HG02973 (cell line): Measurements from ENCODE around the gene STRA8.
A peak's percentile ranks its signal among the peaks of the same experiment; 100 is the strongest.

Source experiments
- ATAC-seq: cut with Tn5 transposase; IDR thresholded peaks from one replicate; pipeline ENCODE4 v1.9.1; 2021; ENCODE audit warnings: moderate library complexity; ENCODE audit not compliant: unreplicated experiment

The STRA8 gene

DNA sequence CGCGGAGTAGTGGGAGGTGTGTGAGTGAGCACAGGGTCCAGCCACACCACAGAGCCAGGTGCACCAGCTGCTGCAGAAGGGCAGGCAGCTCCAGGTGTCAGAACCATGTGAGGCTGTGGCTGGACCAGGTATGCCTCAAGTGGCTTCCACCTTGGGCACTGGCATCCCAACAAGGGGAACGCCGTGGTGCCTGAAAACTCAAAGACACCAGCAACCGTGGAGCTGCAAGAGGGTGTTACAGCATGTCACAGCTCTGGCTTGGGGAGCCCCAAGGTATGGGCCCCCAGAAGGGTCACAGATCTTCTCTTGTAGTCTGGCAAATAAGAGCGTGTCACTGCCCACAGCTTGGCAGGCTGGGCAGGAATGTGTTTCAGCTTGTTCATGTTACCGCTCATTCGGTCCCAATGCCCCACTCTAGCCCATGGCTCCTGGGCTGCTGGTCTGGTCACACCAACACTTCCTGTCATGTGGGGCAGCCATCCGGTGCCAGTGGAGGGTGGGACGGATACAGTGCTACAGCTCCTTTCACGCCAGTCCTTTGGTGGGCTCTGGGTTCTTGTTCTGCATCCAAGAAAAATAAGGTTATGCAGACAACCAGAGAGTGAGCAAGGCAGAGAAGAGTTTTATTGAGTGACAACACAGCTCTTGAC lies 29.8 kb downstream of the STRA8 start:
- ATAC-seq, result no peak

- ATAC-seq, result no peak
Measured at GRCh38 chr7:135265637-135266036, 32.0 kb downstream of the STRA8 start.

DNA sequence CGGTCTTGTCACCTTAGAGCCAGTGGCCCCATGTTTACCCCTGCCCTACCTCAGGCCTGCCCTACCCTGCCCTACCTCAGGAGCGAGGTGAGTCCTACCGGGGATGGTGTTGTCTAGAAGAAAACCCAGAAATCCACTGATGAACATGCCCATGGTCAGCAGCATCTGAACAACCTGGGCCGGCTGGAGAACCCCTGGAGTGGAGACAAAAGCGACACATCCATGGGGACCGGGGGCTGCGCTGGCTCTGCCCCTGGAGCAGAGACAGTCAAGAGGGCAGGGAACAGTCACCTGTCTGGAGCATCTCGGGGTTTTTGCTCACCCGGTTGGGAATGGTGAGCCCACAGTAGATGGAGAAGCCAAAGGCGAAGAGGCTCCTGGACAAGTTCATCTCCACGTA lies 36.3 kb downstream of the STRA8 start:
- ATAC-seq, result no peak

DNA sequence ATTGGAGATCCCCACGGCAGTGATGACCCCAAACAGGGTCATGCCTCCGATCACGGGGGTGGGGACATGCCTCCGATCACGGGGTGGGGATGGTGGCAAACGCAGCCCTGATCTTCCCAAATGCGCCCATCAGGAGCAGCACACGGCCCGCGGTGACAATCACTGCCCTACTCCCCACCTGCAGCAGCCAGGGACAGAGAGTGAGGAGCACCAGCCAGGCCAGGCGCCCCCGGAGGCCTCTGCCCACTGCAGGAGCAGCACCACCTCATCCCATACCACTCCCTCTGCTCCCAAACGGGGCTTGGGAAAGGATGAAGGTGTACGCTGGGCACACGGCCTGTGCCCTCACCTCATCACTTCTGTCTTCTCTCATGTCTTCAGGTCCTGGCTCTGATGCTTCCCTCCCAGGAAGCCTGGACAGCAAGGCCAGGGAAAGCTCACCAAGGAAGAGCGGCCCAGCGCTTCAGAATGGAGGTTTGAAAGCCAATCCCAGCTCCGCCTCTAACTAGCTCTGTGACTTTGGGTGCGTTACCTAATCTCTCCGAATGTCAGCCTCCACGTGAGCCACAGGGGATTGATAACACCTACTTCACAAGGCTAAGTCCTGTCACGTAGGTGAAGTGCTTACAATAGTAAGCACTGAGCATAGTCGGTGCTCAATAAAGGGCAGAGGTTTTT lies 37.1 kb downstream of the STRA8 start:
- no peak for ATAC-seq

DNA sequence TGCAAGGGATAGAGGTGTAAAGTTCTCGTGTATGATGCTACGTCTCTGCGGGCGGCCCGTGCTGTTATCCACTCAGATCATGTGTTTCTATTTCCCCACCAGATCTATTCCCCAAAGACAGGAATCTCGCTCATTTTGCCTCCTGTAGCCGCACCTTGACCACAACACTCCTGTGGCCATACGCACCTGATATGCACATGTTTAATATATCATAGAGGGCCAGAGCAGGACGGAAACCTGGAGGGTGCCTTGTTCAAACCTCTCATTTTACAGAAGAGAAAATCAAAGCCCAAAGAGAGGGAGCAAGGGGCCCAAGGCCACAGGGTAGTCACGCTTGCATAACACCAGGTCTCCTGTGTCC lies 37.6 kb downstream of the STRA8 start:
- ATAC-seq, result no peak

DNA sequence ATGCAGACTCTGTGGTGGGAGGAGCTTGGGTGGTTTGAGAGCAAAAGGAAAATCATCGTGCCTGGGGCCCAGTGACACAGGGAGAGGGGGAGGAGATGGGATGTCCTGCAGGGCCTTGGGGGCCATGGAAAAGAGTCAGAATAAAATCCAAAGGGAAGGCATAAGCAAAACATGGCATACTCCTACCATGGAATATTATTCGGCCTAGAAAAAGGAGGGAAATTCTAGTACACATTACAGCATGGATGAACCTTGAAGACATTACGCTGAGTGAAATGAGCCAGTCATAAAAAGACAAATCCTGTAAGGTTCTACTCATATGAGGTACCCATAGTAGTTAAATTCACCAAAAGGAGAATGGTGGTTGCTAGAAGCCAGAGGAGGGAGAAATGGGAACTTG lies 38.7 kb downstream of the STRA8 start:
- no peak for ATAC-seq

- ATAC-seq, result no peak
Measured at GRCh38 chr7:135273581-135273980, 39.9 kb downstream of the STRA8 start.

DNA sequence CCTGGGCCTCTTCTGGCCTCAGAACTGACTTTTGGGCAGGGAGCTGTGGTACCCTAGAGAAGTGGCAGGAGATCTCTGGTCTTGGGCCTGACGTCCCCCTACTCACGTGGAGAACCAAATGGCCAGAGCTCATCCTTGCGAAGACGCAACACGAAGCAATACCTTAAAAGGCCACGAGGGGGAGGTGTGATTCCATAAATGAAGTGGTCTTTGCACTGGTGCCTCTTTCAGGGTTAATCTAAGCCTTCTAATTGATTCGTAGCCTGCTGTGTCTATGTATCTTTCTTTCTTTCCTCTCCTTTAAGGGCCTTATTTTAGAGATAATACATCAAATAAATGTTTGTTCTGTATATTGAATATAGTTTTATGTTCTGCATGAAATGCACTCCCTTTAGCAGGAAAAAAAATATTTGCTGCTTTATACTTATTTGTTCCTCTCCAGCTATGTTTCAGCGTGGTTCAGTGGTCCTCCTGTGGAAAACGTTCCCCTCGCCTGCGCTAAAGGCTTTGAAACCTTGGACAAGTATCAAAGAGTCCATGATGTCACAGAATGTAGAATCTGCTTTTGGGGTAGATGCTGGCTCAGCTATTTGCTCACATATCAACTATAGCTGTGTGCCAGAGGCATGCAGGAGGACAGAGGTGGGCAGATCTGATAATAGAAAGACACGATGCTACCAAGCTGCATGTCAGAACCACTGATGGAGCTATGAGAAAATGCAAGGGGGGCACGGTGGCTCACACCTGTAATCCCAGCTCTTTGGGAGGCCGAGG lies 41.0 kb downstream of the STRA8 start:
- peak; percentile 84 for ATAC-seq

- no peak for ATAC-seq
Measured at GRCh38 chr7:135275971-135276580, 42.4 kb downstream of the STRA8 start.

- ATAC-seq, result no peak
Measured at GRCh38 chr7:135277161-135277560, 43.5 kb downstream of the STRA8 start.

GRCh38 chr7:135281363-135281949 lies 47.8 kb downstream of the STRA8 start:
- peak; percentile 96 for ATAC-seq

DNA sequence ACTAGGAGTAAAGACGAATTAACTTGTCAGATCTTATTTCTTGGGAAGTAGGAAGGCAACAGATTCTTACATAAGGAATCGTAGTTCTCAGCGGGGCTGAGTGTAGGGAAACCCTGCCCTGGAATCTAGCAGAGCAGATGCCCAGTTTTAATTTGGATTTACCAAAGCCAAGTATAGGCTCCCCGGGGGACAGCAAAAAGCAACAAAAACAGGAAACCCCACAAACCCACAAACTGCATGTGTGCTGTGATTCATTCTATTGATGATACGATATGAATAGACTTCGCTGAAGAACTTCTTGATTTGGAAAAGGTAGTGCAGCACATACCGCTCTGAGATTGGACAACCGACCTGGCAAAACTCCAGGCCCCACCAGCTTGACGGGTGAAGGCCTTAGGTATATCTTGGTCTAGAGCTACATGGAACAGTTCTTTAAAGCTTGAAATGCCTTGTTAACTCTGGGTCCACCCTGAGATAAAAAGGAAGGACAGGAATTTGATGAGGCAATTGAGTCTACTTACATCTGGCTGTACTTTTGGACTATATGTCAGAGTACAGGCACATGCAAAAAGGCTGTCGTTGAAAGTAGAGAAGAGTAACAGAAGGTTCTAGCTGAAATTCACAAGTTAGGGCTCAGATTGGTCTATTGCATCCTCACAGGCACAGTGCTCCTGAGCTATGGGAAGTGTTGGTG lies 49.1 kb downstream of the STRA8 start:
- no peak for ATAC-seq

- no peak for ATAC-seq
Measured at GRCh38 chr7:135283959-135284638, 50.5 kb downstream of the STRA8 start.

GRCh38 chr7:135285547-135286233 lies 52.1 kb downstream of the STRA8 start:
- ATAC-seq, result no peak

DNA sequence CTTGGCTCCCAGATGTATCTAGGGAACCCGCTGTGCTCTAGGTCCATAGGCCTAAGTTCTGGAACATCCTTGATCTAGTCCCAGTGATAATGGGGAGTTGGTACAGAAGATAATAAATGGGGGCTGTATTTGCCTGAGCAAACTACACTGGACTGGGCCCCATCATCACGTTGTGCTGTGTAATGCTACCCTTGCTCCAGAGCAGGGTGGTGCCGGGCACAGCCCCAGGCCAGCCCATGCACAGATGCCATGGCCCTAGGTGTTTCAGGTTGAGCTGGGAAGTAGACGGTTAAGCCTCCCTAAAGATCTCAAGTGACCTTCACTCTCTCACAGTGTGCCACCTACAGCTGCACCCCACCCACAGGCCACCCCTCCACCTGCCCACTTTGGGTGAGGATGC lies 53.2 kb downstream of the STRA8 start:
- ATAC-seq, result no peak

DNA sequence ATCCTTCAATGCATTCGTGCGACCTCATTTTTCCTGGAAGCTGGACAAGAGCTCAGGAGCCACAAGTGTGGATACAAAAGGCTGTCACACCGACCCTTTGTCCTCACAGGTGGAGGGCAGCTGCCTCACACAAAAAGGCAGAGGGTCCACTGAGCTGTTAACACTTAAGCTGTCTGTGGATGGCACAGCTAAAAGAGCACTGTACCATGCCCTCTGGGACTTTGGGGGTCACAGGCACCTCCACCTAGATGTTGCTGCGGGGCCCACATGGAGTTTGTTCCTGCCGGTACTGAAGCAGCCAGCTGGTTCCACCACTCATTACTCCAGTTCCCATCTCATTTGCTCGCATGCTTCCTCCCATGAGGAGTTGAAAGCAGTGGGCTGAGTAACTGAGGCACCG lies 57.0 kb downstream of the STRA8 start:
- ATAC-seq, result no peak

DNA sequence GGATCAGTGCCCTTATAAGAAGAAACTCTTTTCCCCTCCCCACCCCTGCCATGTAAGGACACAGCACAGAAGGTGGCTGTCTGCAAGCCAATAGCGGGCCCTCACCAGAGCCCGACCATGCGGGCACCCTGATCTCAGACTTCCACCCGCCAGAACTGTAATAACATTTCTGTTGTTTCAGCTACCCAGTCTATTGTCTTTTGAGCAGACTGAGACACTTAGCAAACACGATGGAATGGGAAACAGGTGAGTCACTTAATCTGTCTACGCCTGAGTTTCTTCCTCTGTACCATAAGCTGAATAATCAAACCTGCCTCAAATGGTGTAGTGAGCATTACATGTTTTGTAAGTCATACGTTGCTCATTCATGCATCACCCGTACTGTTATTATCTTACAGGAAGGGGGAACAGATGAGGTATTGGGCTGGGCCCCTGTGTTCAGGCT lies 58.2 kb downstream of the STRA8 start:
- no peak for ATAC-seq

DNA sequence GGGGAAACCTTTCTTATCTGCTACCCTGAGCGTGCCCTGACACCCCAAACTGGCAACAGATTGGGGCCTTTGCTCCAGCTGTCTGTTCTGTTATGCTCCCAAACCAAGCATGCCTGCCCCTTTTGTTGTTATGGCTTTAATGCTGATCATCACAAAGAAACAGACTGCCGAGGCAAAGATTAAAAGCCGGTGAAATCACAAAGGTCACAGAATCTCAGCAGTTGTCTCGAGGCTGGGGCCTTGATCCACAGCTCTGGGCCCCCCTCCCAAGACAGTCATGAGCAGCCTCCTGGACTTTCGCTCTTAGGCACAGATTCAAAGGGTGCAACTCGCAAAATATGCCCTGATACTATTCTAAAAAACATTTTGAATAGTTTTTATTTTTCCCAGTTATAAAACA lies 65.6 kb downstream of the STRA8 start:
- ATAC-seq, result no peak

DNA sequence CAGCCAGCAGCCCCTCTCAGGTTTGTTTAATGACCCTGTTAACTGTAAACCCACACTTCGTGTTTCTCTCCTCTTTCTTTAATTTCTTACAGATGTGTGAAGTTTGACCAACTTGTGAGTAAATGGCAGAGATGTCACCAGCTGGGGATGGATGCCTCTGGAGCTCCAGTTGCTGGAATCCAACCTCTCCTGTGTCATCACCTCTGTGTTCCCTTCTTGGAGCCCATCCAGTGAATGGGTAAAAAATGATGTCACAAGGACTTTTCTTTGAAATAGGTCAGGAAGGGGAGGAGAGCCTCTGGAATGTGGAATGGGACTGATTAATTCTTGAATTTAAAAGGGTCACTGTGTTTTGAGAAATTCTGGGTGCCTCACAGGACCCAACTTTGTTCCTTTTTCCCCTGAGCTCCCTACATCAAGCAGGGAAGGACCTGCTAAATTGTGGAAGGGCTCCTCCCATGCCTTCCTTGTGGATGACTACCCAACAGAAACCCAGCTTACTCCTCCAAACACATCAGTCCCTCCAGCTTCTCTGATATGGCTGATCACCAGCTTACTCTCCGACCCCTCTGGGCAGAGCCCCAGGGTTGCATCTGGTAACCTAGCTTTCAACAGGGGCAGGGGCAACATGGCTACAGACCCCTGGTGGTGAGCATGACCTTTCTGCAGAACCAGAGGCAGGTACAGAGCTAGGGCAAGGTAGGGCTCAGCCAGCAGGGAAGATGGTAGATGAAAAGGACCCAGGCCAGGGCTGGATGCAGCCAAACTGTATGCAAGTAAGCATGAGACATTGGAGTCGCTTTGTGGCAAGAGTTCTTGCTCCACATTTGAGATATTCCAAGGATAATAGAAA lies 67.5 kb downstream of the STRA8 start:
- no peak for ATAC-seq
